Raji (cell line): ENCODE data around the gene LRRC51.

ENCODE experiments used
- POLR2A ChIP-seq: IDR thresholded peaks from 2 replicates; pipeline ENCODE4 v1.6.1; 2011; ENCODE audit warnings: low read depth, low read length, control low read depth; ENCODE audit not compliant: insufficient read depth

LRRC51 gene

DNA sequence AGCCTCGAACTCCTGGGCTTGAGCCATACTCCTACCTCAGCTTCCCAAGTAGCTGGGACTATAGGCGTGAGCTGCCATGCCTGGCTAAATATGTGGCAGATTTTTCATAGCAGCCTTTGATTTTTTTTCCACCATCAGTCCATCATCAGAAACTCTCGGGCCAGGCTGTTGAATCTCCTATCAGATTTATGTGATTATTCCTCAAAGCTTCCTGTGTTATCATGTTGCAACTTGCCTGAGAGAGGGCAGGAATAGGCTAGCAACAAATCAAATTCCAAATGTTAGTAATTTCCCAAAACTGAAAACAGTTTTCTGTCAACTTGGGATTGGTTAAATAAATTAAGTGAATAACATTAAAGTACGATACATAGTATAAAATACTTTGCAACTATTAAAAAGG lies 3.4 kb downstream of the LRRC51 start:
- no peak for TF ChIP-seq POLR2A

DNA sequence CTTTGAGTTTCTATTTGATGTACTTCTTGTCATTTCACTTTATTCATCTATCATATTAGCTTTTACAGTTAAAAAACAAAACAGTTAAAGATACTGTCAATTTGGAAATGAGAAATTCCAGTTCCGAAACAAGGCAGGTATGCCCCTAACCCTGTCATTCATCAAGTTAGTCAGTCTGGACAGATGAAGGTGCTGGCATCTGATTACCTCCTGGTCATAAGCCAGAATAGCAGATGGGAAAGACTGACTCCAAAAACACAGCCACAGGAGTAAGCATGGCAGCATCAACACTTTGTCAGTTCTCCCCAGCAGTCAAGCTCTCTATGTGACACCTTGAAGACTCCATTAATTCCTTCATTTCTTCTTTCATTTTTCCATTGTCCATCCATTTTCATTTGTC lies 4.3 kb downstream of the LRRC51 start:
- no peak for TF ChIP-seq POLR2A

- TF ChIP-seq POLR2A: no peak
Observed at GRCh38 chr11:72085621-72086351, 5.1 kb downstream of the LRRC51 start.

GRCh38 chr11:72088076-72088808 lies 7.6 kb downstream of the LRRC51 start:
- TF ChIP-seq POLR2A: no peak

- no peak for TF ChIP-seq POLR2A
Observed at GRCh38 chr11:72091292-72091691, 10.6 kb downstream of the LRRC51 start.

GRCh38 chr11:72098741-72099140 lies 18.1 kb downstream of the LRRC51 start:
- no peak for TF ChIP-seq POLR2A

- TF ChIP-seq POLR2A: no peak
Observed at GRCh38 chr11:72100009-72100408, 19.4 kb downstream of the LRRC51 start.

DNA sequence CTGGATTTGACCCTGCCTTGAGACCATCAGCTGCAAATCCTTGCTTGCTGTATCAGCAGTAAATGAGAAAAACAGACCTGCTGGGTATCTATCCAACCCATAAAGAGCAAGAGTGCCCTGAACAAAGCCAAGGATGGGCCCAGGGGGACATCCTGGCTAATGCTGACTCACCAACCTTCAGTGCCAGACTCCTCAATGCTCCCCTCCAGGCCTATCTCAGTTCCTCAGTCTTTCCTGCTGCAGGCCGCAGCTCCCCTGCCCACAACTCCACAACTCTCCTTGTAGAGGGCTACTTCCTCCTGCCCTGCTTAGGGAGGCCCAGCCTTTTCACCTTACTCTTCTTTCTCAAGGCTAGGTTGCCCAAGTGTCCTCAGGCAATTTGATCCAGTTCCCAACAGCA lies 19.8 kb downstream of the LRRC51 start:
- TF ChIP-seq POLR2A: no peak

GRCh38 chr11:72102162-72102561 lies 21.5 kb downstream of the LRRC51 start:
- TF ChIP-seq POLR2A: no peak

DNA sequence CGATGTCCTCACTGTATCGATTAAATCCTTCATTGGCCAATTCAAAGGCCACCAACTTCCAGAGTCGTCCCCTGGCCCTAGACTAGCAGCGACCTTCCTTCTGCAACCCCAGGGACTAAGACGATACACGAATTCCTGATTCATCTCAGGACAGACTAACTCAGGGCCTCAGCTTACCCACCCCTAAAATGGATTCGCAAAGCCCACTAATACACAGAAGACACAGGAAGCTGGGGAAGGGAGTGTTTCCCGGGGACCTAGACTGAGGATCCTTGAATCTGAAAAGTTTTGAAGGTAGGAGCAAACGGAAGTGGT lies 21.9 kb downstream of the LRRC51 start:
- no peak for TF ChIP-seq POLR2A

DNA sequence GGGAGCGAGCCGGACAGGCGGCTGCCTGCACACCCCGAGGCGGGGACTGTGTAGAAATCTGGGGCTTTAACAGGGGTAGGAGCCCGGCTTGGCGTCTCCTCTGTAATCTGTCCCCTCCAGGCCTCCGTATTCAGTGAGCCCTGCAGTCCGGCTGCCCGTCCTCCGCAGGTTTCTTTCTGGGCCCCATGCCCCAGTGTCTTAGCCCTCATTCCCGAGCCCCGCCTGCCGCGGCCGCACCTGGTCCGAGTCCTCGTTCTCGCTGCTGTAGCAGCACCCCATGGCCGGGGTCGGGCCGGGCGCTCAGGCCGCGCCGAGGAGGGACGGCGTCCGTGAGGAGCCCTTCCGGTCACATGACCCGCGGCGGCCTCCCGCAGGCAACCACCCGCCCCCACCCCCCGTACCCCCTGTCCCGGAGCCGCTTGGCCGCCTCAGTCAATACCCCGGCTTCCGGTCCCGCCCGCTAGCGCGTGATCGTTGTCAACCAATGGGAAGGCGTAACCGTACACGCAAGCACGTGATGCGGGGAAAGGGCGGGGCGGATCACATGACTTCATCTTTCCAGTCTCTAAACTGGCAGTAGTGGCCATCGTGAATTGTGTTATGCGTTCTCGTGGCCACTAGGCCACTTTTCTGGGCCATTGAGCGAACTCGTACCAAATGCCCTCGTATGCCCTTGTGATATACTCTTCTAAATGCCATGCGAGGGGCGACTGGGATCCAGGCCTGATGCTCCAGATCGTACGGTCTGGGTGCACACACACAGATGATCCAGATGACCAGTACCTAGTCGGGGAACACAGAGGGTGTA lies 22.5 kb downstream of the LRRC51 start, which contains the start of gene LAMTOR1:
TSS of gene LAMTOR1 (minus strand) at position 352 of the 808 bp plus-strand sequence. CDS start at position 279, 73 bp downstream.
- TF ChIP-seq POLR2A: peak; percentile 76

GRCh38 chr11:72103754-72104167 lies 23.1 kb downstream of the LRRC51 start:
- no peak for TF ChIP-seq POLR2A

- TF ChIP-seq POLR2A: no peak
Observed at GRCh38 chr11:72105888-72106287, 25.2 kb downstream of the LRRC51 start, which contains the start of gene TOMT. Gene TOMT, plus strand, starts transcription at chr11:72105924. Its CDS starts 28 bp downstream, at chr11:72105952.

DNA sequence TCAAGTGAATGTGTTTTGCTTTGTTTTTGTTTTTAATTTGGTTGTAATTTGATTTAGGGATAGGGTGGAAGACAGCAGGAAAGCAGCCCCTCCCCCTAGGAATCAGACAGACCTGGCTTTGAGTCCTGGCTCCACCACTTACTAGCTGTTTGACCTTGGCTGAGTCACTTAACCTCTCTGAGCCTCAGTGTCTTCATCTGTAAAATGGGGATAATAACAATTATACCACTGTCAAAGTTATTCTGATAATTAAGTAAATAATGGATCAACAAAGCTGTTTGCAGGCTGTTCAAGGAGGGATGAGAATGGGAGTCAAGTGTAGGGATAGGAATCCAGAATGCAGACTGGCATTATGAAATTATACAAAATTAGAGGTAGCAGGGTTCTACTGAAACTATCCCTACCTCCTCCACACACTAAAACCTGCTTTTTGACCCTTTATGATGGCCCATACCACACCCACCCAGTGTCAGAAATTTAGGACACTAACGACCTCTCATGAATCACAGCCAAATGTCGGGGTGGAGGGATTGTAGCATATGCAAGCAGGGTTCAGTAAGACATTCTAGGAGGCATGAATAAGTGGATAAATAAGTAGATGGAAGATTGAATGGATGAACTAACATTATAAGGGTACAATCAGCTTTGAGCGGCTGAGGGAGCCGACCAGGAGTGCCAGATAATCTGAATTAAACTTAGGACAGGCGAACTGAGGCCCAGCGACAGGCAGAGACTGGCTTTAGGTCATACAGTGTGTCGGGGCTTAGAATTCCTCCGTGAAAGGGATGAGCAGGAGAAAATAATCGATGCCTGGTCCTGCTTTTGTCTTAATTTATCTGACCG lies 30.9 kb downstream of the LRRC51 start:
- no peak for TF ChIP-seq POLR2A

GRCh38 chr11:72112143-72112977 lies 31.7 kb downstream of the LRRC51 start, which contains the start of gene ANAPC15:
Gene ANAPC15, minus strand, starts transcription at chr11:72112695. Its CDS starts 1,419 bp downstream, at chr11:72111276.
- peak; percentile 100 for TF ChIP-seq POLR2A
